LNCaP clone FGC (cell line): ENCODE measurements around the gene ELMO1.

Experiments
- DNase-seq: peaks from one replicate; pipeline ENCODE4 v3.0.0-alpha.2; 2011; ENCODE audit warnings: low read depth
- H3K4me3 ChIP-seq: 2 replicates; pipeline ENCODE4 v1.5.1; 2011; ENCODE audit warnings: mild to moderate bottlenecking, low read depth, low read length, control low read depth
- CTCF ChIP-seq: IDR thresholded peaks from 2 replicates; pipeline ENCODE4 v1.5.1; 2012; ENCODE audit warnings: mild to moderate bottlenecking; ENCODE audit not compliant: control insufficient read depth, insufficient read depth; ENCODE audit errors: extremely low read depth

ELMO1 gene

GRCh38 chr7:37076668-37077067 lies 372.0 kb downstream of the ELMO1 start:
- TF ChIP-seq CTCF: no peak
- H3K4me3 ChIP-seq: no peak overlapping the region
- DNase-seq: no peak

GRCh38 chr7:37074370-37074769 lies 374.3 kb downstream of the ELMO1 start:
- no peak overlapping the region for H3K4me3 ChIP-seq
- no peak for TF ChIP-seq CTCF
- no peak for DNase-seq

GRCh38 chr7:37071124-37071523 lies 377.5 kb downstream of the ELMO1 start:
- no peak for TF ChIP-seq CTCF
- no peak overlapping the region for H3K4me3 ChIP-seq
- DNase-seq: no peak

- no peak overlapping the region for H3K4me3 ChIP-seq
- no peak for DNase-seq
- TF ChIP-seq CTCF: no peak
Measured at GRCh38 chr7:37070471-37070870, 378.2 kb downstream of the ELMO1 start.

GRCh38 chr7:37070031-37070430 lies 378.6 kb downstream of the ELMO1 start:
- no peak for TF ChIP-seq CTCF
- H3K4me3 ChIP-seq: no peak overlapping the region
- DNase-seq: no peak

- H3K4me3 ChIP-seq: no peak overlapping the region
- no peak for TF ChIP-seq CTCF
- no peak for DNase-seq
Measured at GRCh38 chr7:37069336-37069735, 379.3 kb downstream of the ELMO1 start.

- no peak overlapping the region for H3K4me3 ChIP-seq
- TF ChIP-seq CTCF: no peak
- no peak for DNase-seq
Measured at GRCh38 chr7:37068902-37069301, 379.8 kb downstream of the ELMO1 start.
